Esophagus muscularis mucosa (tissue), 4 donors: ENCODE measurements around the gene SORCS2.

ENCODE experiments used
- EP300 ChIP-seq: sonication (generic); formaldehyde crosslinking; IDR thresholded peaks from one replicate; pipeline ENCODE4 v1.6.1; 2017; ENCODE audit warnings: antibody characterized with exemption
- POLR2A ChIP-seq: fragments of 450-650 bp; IDR thresholded peaks from one replicate; pipeline ENCODE4 v1.6.1; 2017; ENCODE audit warnings: antibody characterized with exemption, moderate library complexity, mild to moderate bottlenecking, low read depth
- POLR2AphosphoS5 ChIP-seq, 2 donors: sonication (generic); formaldehyde crosslinking; IDR thresholded peaks; one replicate each; pipeline ENCODE4 v1.6.1; 2017; ENCODE audit warnings: antibody characterized with exemption in 2 of 2
- TF ChIP-seq, protein P1 (sequence below), 3 experiments: fragments of 200-600 bp in 2 of 3; fragments of 450-650 bp in 1 of 3; sonication (generic) in 2 of 3; IDR thresholded peaks; one replicate each; pipeline ENCODE4 v1.5.1; 2017 to 2019; ENCODE audit warnings: antibody characterized with exemption in 3 of 3, mild to moderate bottlenecking in 2 of 3, moderate library complexity in 1 of 3

DNA sequence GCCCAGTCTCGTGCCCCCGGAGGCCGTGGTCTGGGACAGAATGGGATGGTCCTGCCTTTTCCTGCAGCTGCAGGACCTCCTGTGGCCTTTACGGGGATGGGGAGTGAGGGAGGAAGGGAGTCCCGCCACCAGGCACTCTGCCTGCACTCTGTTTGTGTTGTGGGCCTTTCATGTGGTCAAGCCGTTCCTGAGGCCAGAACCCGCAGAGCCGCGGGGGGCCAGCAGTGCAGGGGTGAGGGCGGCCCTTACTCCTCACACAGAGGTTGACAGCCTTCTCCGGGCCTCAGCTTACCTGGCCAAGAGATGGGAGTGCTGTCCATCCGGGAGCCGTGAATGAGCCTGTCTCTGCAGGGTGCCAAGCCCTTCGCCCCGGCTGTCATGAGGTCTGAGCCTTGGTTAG lies 516.6 kb downstream of the SORCS2 start:
- no peak for TF ChIP-seq POLR2AphosphoS5 (IDR thresholded peaks at IDR 0.05)
- TF ChIP-seq, protein P1, sequence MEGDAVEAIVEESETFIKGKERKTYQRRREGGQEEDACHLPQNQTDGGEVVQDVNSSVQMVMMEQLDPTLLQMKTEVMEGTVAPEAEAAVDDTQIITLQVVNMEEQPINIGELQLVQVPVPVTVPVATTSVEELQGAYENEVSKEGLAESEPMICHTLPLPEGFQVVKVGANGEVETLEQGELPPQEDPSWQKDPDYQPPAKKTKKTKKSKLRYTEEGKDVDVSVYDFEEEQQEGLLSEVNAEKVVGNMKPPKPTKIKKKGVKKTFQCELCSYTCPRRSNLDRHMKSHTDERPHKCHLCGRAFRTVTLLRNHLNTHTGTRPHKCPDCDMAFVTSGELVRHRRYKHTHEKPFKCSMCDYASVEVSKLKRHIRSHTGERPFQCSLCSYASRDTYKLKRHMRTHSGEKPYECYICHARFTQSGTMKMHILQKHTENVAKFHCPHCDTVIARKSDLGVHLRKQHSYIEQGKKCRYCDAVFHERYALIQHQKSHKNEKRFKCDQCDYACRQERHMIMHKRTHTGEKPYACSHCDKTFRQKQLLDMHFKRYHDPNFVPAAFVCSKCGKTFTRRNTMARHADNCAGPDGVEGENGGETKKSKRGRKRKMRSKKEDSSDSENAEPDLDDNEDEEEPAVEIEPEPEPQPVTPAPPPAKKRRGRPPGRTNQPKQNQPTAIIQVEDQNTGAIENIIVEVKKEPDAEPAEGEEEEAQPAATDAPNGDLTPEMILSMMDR (IDR thresholded peaks at IDR 0.05), result no peak
- TF ChIP-seq POLR2A, result no peak
- no peak for TF ChIP-seq EP300
